ENCODE measurements around the gene SLC25A1.

GRCh38 chr22:19149047-19149883 is 29.3 kb downstream of the SLC25A1 start:
- TF ChIP-seq CTCF (IDR thresholded peaks at IDR 0.05): no peak
- TF ChIP-seq EZH2 (IDR thresholded peaks at IDR 0.05; ENCODE audit: borderline replicate concordance, insufficient read depth, low read depth, low read length, poor library complexity, severe bottlenecking): no peak
